Measurements from ENCODE around the gene TMEM178B. TPM values are rescaled to one million over a fixed set of nuclear protein-coding genes. Genes with fewer than 3 reads are reported as not detected.

TMEM178B gene
- total and polyA plus RNA-seq, 2 of the 13 experiments (the other 11 are each of a cell fraction or from before 2014, with no cell fraction given), result 0.01 to 0.02 TPM

DNA sequence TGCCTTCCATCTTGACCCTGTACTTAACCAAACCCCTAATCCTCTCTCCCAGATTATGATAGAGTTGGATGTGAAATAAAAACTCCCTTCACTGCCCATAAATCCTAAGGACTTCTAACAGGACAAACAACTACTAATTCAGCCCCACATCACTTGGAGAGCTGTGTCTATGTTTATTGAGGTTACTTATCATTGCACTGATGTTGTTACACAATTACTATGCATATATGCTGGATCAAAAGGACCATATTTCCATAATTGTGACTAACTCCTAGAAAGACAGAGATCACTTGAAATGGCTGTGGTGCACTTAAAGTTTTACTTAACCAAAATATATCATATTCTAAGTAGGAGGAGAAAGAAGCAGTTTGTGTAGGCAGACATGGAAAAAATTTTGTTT is 332.5 kb downstream of the TMEM178B start:
- no peaks in the 10 kb centered on the region for H4K20me1 ChIP-seq (ENCODE audit: insufficient read depth, low read length)
- in situ Hi-C loops (cut with HindIII; ENCODE audit: extremely low pct_ligation_motif_present, low pct_unique_long_range_greater_than_20kb), result no loop called here
- POLR2A ChIA-PET, result no interaction called here

More for the DNA sequence above, 332.5 kb downstream of the TMEM178B start:
- Histone ChIP-seq H3K27ac (ENCODE audit: extremely low read length, insufficient read depth, low read length) (no peak overlapping the region), H2AFZ (ENCODE audit: low read length) (no peak overlapping the region), H3K4me3 (replicated peaks in 1 of 3; ENCODE audit: insufficient read depth in 1 of 3, low read depth in 2 of 3, low read length in 3 of 3) (no peak overlapping the region), H3K9ac (ENCODE audit: insufficient read depth, low read depth, low read length) (no peak overlapping the region), H3K27me3 (ENCODE audit: control insufficient read depth in 1 of 2, insufficient read depth in 2 of 2, low read length in 2 of 2) (peaks cover 3 to 17% of the 10 kb centered on the region in 2 experiments; a peak in 3 of 5 replicates), H3K9me3 (ENCODE audit: low read length) (no peaks in the 10 kb centered on the region), H3K4me2 (ENCODE audit: low read depth, low read length) (no peak overlapping the region), H3K36me3 (replicated peaks in 1 of 2; ENCODE audit: control insufficient read depth in 1 of 2, insufficient read depth in 2 of 2, low read length in 2 of 2) (no peaks in the 10 kb centered on the region), H3K4me1 (ENCODE audit: insufficient read depth, low read length) (no peaks in the 10 kb centered on the region), H3K79me2 (ENCODE audit: insufficient read depth, low read length) (no peaks in the 10 kb centered on the region)
- TF ChIP-seq RFX1 (IDR thresholded peaks at IDR 0.05) (no peak), NRL (CRISPR knock-in tag; IDR thresholded peaks at IDR 0.05; ENCODE audit: borderline replicate concordance) (no peak), ZNF577 (CRISPR knock-in tag; IDR thresholded peaks at IDR 0.05; ENCODE audit: borderline replicate concordance, low read depth) (no peak), SRY (CRISPR knock-in tag; IDR thresholded peaks at IDR 0.05) (no peak), ZNF256 (CRISPR knock-in tag; conservative IDR thresholded peaks at IDR 0.05) (no peak), CAMTA2 (CRISPR knock-in tag; IDR thresholded peaks at IDR 0.05; ENCODE audit: borderline replicate concordance) (no peak), PAF1 (CRISPR knock-in tag; IDR thresholded peaks at IDR 0.05) (no peak)
- TF ChIP-seq, protein P1, sequence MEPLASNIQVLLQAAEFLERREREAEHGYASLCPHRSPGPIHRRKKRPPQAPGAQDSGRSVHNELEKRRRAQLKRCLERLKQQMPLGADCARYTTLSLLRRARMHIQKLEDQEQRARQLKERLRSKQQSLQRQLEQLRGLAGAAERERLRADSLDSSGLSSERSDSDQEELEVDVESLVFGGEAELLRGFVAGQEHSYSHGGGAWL (CRISPR knock-in tag; IDR thresholded peaks at IDR 0.05), result no peak
- TF ChIP-seq, protein P2, sequence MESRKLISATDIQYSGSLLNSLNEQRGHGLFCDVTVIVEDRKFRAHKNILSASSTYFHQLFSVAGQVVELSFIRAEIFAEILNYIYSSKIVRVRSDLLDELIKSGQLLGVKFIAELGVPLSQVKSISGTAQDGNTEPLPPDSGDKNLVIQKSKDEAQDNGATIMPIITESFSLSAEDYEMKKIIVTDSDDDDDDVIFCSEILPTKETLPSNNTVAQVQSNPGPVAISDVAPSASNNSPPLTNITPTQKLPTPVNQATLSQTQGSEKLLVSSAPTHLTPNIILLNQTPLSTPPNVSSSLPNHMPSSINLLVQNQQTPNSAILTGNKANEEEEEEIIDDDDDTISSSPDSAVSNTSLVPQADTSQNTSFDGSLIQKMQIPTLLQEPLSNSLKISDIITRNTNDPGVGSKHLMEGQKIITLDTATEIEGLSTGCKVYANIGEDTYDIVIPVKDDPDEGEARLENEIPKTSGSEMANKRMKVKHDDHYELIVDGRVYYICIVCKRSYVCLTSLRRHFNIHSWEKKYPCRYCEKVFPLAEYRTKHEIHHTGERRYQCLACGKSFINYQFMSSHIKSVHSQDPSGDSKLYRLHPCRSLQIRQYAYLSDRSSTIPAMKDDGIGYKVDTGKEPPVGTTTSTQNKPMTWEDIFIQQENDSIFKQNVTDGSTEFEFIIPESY (CRISPR knock-in tag; IDR thresholded peaks at IDR 0.05), result no peak
- TF ChIP-seq, protein P3, sequence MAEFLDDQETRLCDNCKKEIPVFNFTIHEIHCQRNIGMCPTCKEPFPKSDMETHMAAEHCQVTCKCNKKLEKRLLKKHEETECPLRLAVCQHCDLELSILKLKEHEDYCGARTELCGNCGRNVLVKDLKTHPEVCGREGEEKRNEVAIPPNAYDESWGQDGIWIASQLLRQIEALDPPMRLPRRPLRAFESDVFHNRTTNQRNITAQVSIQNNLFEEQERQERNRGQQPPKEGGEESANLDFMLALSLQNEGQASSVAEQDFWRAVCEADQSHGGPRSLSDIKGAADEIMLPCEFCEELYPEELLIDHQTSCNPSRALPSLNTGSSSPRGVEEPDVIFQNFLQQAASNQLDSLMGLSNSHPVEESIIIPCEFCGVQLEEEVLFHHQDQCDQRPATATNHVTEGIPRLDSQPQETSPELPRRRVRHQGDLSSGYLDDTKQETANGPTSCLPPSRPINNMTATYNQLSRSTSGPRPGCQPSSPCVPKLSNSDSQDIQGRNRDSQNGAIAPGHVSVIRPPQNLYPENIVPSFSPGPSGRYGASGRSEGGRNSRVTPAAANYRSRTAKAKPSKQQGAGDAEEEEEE (CRISPR knock-in tag; IDR thresholded peaks at IDR 0.05; ENCODE audit: borderline replicate concordance), result no peak
- TF ChIP-seq, protein P4, sequence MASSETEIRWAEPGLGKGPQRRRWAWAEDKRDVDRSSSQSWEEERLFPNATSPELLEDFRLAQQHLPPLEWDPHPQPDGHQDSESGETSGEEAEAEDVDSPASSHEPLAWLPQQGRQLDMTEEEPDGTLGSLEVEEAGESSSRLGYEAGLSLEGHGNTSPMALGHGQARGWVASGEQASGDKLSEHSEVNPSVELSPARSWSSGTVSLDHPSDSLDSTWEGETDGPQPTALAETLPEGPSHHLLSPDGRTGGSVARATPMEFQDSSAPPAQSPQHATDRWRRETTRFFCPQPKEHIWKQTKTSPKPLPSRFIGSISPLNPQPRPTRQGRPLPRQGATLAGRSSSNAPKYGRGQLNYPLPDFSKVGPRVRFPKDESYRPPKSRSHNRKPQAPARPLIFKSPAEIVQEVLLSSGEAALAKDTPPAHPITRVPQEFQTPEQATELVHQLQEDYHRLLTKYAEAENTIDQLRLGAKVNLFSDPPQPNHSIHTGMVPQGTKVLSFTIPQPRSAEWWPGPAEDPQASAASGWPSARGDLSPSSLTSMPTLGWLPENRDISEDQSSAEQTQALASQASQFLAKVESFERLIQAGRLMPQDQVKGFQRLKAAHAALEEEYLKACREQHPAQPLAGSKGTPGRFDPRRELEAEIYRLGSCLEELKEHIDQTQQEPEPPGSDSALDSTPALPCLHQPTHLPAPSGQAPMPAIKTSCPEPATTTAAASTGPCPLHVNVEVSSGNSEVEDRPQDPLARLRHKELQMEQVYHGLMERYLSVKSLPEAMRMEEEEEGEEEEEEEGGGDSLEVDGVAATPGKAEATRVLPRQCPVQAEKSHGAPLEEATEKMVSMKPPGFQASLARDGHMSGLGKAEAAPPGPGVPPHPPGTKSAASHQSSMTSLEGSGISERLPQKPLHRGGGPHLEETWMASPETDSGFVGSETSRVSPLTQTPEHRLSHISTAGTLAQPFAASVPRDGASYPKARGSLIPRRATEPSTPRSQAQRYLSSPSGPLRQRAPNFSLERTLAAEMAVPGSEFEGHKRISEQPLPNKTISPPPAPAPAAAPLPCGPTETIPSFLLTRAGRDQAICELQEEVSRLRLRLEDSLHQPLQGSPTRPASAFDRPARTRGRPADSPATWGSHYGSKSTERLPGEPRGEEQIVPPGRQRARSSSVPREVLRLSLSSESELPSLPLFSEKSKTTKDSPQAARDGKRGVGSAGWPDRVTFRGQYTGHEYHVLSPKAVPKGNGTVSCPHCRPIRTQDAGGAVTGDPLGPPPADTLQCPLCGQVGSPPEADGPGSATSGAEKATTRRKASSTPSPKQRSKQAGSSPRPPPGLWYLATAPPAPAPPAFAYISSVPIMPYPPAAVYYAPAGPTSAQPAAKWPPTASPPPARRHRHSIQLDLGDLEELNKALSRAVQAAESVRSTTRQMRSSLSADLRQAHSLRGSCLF (CRISPR knock-in tag; IDR thresholded peaks at IDR 0.05; ENCODE audit: borderline replicate concordance), result no peak
- no peak for DNase-seq (ENCODE audit: low spot score)
- intact Hi-C loops (cut with micrococcal nuclease; ENCODE audit: unreplicated experiment), result no loop called here
- CTCF ChIA-PET (ENCODE audit: low intra/inter-chr PET ratio, low total read pairs), result no interaction called here
- FAIRE-seq, result no peak
- ATAC-seq, result no peak
- no TSS peak for BruUV-seq (replicated peaks)

Data from HepG2 (cell line).